ENCODE results near the gene XPO1.
"Not testable (repeated sequence)": the region's sequence is repeated elsewhere in the genome, so short reads cannot be mapped to it uniquely, and the experiment has no call there.

Gene XPO1

DNA sequence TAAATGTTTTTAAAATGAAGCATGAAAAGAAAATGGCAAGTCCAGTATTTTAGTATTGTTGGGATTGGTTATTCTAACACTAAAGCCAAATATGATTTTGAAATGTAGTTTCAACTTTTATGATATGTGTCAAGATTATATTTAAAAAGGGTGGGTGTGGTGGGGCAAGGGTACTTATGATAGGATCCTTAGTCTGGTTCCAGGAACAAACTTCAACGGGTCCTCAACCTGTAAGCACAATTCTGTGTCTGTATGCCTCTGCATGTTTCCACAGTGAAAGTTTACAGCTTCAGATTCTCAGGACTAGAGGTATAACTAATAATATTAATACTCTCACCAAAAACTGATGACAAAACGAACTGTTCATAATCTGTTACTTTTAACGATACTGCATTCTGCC is 73.1 kb downstream of the XPO1 start:
- no peak for DNase-seq (ENCODE audit: low spot score)
- in situ Hi-C loops (cut with MboI; ENCODE audit: low sequenced_read_pairs, unreplicated experiment): no loop called here
- TF ChIP-seq, protein P1, sequence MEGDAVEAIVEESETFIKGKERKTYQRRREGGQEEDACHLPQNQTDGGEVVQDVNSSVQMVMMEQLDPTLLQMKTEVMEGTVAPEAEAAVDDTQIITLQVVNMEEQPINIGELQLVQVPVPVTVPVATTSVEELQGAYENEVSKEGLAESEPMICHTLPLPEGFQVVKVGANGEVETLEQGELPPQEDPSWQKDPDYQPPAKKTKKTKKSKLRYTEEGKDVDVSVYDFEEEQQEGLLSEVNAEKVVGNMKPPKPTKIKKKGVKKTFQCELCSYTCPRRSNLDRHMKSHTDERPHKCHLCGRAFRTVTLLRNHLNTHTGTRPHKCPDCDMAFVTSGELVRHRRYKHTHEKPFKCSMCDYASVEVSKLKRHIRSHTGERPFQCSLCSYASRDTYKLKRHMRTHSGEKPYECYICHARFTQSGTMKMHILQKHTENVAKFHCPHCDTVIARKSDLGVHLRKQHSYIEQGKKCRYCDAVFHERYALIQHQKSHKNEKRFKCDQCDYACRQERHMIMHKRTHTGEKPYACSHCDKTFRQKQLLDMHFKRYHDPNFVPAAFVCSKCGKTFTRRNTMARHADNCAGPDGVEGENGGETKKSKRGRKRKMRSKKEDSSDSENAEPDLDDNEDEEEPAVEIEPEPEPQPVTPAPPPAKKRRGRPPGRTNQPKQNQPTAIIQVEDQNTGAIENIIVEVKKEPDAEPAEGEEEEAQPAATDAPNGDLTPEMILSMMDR (IDR thresholded peaks at IDR 0.05; ENCODE audit: borderline replicate concordance, control extremely low read depth, extremely low read depth, insufficient read depth, missing control alignments): no peak

DNA sequence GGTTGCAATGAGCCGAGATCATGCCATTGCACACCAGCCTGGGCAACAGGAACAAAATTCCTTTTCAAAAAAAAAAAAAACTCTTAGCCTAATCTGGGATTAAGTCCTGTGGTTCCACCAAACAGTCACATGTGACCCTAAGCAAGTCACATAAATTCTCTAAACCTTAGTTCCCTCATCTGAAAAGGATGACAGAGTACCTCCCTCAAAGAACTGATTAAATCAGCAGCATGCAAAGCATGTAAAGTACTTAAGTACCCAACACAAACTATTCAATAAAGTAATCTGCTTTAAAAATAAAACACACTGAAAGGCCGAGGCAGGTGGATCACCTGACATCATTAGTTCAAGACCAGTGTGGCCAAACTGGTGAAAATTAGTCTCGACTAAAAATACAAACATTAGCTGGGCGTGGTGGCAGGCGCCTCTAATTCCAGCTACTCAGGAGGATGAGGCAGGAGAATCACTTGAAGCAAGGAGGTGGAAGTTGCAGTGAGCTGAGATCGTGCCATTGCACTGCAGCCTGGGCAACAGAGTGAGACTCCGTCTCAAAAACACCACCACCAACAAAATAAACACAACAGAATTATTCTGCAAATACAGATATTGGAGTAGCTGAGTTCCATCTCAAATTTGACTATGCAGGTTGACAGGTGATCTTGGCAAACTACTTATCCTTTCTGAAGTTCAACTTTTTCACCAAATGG is 74.2 kb downstream of the XPO1 start:
- in situ Hi-C loops (cut with MboI; ENCODE audit: low sequenced_read_pairs, unreplicated experiment): no loop called here
- TF ChIP-seq, protein P1 (IDR thresholded peaks at IDR 0.05; ENCODE audit: borderline replicate concordance, control extremely low read depth, extremely low read depth, insufficient read depth, missing control alignments): no peak
- no peak for DNase-seq (ENCODE audit: low spot score)

DNA sequence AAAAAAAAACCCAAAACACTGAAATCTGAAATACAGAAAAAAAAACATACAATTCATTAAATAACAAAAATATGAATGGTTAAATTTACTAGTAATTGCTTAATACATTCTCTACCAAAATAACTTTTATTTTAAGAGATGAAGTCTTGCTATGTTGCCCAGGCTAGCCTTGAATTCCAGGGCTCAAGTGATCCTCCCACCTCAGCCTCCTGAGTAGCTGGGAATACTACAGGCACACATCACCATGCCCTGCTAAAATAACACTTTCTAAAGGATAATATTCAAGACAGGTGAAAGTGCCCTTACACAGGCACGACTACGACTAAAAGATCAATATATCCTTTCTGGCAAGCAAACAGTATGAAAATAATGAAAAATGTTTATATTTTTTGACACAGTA is 76.8 kb downstream of the XPO1 start:
- DNase-seq (ENCODE audit: low spot score): no peak
- TF ChIP-seq, protein P1 (IDR thresholded peaks at IDR 0.05; ENCODE audit: borderline replicate concordance, control extremely low read depth, extremely low read depth, insufficient read depth, missing control alignments): no peak
- in situ Hi-C loops (cut with MboI; ENCODE audit: low sequenced_read_pairs, unreplicated experiment): no loop called here

DNA sequence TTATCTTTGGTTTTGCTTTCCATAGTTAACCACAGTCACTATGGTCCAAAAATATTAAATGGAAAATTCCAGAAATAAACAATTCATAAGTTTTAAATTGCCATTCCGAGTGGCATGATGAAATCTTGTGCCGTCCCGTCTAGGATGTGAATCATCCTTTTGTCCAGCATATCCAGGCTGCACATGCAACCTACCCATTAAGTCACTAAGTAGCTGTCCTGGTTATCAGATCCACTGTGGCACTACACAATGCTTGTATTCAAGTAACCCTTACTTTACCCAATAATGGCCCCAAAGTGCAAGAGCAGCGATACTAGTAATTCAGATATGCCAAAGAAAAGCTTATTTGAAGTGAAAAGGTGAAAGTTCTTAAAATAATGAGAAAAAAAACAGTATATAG is 78.0 kb downstream of the XPO1 start:
- in situ Hi-C loops (cut with MboI; ENCODE audit: low sequenced_read_pairs, unreplicated experiment): no loop called here

DNA sequence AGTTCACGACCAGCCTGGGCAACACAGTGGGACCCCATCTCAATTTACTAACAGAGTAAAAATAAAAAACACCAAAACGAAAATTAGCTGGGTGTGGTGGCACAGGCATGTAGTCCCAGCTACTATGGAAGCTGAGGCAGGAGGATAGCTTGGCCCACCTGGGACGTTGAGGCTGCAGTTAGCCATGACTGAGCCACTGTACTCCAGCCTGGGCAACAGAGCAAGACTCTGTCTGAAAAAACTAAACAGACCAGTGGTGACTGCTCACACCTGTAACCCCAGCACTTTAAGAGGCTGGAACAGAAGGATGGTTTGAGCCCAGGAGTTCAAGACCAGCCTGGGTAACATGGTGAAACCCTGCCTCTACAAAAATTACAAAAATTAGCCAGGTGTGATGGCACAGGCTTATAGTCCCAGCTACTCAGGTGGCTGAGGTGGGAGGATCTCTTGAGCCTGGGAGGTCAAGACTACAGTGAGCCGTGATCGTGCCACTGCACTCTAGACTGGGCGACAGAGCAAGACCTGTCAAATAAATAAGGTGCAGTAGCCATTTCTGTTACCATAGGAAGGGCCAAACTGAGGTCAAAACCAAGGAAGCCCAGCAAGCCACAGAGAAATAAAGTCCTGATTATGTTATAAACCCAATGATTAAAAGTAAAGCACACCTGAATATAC is 81.3 kb downstream of the XPO1 start:
- TF ChIP-seq, protein P1 (IDR thresholded peaks at IDR 0.05; ENCODE audit: borderline replicate concordance, control extremely low read depth, extremely low read depth, insufficient read depth, missing control alignments): no peak
- in situ Hi-C loops (cut with MboI; ENCODE audit: low sequenced_read_pairs, unreplicated experiment): no loop called here
- no peak for DNase-seq (ENCODE audit: low spot score)

More for the DNA sequence above, 78.0 kb downstream of the XPO1 start:
- TF ChIP-seq, protein P1 (IDR thresholded peaks at IDR 0.05; ENCODE audit: borderline replicate concordance, control extremely low read depth, extremely low read depth, insufficient read depth, missing control alignments): no peak
- no peak for DNase-seq (ENCODE audit: low spot score)

DNA sequence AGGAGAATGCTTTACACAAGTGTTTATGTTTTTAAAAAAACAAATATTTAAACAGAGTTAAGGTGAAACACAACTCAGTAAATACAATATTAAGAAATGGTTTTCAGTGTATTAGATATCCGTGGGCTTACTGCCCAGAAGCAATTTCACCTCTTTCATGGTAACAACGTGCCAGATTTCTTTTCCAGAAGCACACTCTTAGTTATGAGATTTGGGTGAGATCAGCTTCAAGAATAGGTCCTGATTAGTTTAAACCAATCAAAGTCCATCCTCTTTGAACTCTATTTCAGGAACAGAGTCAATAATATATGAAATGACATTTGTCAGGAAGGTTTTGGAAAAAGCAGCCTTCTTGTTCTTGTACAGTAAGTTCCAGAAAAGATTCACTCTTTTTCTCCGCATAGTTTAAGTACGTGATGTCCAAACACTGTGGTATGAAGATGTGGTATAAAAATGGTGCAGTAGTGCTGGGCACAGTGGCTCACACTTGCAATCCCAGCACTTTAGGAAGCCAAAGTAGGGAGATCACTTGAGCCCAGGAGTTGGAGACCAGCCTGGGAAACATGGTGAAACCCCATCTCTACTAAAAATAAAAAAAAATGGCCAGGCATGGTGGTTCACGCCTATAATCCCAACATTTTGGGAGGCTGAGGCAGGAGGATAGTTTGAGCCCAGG is 81.9 kb downstream of the XPO1 start:
- in situ Hi-C loops (cut with MboI; ENCODE audit: low sequenced_read_pairs, unreplicated experiment): no loop called here
- no peak for DNase-seq (ENCODE audit: low spot score)
- TF ChIP-seq, protein P1 (IDR thresholded peaks at IDR 0.05; ENCODE audit: borderline replicate concordance, control extremely low read depth, extremely low read depth, insufficient read depth, missing control alignments): no peak

DNA sequence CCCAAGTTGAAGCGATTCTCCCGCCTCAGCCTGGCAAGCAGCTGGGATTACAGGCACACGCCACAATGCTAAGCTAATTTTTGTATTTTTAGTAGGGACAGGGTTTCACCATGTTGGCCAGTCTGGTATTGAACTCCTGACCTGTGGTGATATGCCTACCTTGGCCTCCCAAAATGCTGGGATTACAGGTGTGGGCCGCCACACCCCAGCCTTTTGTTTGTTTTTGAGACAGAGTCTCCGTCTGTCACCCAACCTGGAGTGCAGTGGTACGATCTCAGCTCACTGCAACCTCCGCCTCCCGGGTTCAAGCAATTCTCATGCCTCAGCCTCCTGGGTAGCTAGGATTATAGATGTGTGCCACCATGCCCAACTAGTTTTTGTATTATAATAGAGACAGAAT is 83.2 kb downstream of the XPO1 start:
- in situ Hi-C loops (cut with MboI; ENCODE audit: low sequenced_read_pairs, unreplicated experiment); DNase-seq (ENCODE audit: low spot score): not testable (repeated sequence)
